ENCODE results near the gene USB1.
A peak's percentile ranks its signal among the peaks of the same experiment; 100 is the strongest.
"Not testable (repeated sequence)": the region's sequence is repeated elsewhere in the genome, so short reads cannot be mapped to it uniquely, and the experiment has no call there.

USB1 gene

GRCh38 chr16:57970970-57971369 lies 30.2 kb upstream of the USB1 start, which contains the start of gene CNGB1:
TSS of gene CNGB1 (minus strand) at chr16:57971128. CDS start at chr16:57967286, 3,842 bp downstream.
- no peak for DNase-seq

- no peak for DNase-seq
These were observed 29.4 kb upstream of the USB1 start for GRCh38 chr16:57971848-57972247.

DNA sequence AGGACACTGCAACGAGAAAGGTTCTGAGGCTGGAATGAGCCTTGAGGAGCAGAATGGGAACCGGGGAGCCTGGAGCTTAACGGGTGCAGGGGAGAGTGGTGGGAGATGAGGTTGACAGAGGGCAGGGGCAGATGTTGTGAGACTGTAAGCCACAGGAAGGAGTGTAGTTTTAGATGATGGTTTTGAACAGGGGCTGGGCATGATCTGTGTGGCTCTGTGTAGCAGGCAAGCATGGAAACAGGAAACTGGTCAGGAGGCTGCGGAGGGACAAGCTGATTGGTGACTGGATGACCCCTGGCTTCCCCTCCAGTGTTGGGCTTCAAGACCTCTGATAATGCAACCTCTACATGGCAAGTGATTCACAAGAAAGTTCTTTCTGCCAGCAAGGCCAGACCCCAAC lies 28.9 kb upstream of the USB1 start:
- DNase-seq = no peak

GRCh38 chr16:57976331-57976796 lies 24.8 kb upstream of the USB1 start:
- DNase-seq = no peak

DNA sequence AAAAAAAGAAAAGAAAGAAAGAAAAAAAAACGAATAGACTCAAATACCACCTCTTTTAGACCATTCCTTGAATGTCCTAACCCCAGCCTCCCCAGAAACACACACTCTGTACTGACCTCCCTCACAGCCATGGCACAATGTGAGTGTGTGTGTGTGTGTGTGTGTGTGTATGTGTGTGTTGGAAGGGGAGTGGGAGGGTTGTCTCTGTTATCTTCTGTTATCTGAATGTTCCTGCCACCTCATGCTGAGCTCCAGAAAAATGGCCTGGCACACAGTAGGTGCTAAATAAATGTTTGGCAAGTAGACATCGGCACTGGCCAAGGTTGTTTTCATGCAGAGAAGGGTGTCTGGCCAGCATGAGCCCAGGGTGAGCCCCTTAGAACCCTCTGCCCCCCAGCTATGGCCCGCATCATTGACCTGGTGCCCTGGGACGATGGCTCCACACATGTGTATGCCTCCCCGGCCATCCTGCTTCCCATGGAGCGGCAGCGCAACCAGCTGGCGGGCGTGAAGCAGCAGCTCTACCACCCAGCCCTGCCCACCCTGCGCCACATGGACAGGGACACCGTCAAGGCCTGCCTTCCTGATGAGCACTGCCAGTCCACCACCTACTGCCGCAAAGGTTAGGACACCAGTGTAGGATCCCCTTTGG lies 23.7 kb upstream of the USB1 start:
- DNase-seq = no peak

GRCh38 chr16:57978070-57978465 lies 23.1 kb upstream of the USB1 start:
- DNase-seq = not testable (repeated sequence)

- DNase-seq = no peak
These were observed 22.1 kb upstream of the USB1 start for GRCh38 chr16:57979006-57979585.

DNA sequence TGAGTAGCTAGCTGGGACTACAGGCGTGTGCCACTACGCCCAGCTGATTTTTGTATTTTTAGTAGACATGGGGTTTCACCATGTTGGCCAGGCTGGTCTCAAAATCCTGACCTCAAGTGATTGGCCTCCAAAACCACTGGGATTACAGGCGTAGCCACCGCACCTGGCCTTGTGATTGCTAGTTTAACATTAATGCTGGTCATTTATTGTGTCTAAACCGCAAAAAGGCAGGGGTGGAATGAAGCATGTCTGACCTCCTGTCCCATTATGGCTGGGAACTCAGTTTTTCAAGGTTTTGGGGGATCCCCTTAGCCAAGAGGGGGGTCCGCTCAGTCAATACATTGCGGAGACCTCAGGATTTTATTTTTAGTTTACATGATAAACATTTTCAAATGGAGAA lies 19.6 kb upstream of the USB1 start:
- DNase-seq = no peak

DNA sequence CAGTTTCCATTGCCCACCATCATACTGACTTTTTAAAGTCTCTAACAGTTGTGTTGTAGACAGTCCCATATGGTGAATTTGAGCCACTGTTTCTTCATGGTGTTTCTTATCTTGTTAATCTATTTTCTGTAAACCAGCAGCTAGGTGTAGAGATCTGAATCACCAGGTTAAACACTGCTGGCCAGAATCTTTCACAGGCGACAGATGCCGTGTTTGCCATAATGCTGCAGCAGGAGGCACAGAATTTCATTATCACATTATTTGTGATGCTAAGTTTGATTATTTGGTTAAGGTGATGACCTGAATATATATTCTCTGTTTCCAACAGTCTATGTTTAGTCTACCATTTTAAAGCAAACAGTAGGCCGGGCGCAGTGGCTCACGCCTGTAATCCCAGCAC lies 18.8 kb upstream of the USB1 start:
- DNase-seq = no peak

DNA sequence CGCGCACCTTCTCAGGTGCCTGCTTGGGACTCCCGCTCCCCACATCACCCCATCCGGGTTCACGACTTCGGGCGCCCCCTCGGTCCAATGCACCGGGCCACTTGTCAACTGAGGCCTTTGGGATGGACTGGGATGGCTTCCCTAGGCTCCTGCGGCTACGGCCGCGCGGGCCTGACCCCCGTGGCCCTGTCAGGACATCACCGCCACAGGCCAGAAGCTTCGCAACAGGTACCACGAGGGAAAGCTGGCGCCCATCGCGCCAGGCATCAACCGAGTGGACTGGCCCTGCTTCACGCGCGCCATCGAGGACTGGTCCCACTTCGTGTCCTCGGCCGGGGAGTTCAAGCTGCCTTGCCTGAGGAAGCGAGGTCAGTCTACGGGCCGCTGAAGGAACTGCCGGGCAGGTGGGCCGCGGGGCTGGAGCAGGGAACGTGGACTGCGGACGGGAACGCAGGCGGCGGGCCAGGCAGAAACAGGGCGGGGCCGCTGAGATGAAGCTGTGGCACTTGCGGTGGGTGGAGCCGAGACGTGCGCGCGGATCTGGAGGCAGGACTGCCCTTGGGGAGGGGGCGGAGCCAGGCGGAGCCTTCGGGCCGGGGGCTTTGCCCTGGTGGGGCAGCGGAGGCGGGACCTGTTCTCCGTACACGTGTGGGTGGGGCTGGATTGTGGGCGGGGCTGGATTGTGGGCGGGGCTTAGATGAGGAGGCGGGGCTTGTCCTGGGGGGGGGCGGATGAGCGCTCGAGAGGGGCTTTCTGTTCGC lies 16.6 kb upstream of the USB1 start:
- DNase-seq = peak; percentile 93

DNA sequence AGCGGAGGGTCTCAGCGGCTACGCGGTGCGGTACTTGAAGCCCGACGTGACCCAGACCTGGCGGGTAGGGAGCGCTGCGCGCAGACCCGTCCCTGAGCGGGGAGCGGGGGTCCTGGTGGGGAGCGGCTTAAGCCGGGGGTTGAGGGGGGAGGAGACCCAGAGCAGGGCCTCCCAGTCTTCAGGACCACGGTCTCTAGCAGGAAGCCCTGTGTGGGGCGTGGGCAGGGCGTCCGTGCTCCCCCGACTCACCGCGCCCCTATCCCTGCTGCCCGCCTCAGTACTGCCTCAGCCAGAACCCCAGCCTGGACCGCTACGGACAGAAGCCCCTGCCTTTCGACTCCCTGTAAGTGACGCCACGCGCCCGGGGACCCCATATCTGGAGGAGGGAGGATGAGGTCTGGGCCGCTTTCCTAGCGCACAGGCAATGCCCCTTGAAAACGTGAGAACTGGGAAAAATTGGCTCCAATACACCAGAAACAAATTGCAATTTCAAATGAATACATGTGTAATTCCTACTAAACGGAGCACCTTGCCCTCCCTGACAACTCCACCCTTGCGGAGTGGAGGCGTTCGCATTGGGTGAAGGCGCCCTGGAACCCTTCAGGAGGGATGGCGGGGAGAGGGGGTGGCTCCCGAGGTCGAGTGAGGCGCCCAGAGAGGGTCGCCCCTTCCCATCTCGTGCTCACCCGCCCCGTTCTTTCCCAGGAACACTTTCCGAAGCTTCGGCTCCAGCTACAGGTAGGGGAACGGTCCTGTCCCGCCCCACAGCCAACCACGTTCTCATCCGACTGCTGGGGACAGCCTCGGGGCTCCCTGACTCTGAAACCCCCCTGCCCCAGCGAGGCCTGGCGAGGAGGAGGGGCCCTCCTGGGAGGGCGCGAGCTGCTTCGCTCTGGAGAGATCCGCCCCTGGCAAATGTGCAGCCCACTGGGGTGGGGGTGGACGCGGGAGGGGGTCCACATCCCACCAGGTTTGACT lies 15.7 kb upstream of the USB1 start:
- no peak for DNase-seq

DNA sequence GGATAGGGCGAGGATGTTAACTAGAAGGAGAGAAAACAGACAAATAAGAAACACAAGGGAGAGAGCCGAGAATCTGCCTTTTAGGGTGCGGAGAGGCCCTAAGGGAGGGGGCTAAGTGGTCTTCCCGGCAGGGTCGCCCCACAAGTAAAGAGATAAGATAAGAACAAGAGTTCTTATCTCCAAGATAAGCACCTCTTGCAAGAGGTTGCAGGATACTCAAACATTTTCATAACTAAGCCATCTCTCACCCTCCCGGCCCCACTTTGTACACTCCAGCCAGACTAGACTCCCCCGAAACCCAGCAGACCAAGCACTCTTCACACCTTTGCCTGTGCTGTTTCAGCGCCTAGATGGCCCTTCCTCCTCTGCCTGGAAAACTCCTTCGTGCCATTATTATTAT lies 15.0 kb upstream of the USB1 start:
- no peak for DNase-seq

- no peak for DNase-seq
These were observed 13.6 kb upstream of the USB1 start for GRCh38 chr16:57987441-57988177.

DNA sequence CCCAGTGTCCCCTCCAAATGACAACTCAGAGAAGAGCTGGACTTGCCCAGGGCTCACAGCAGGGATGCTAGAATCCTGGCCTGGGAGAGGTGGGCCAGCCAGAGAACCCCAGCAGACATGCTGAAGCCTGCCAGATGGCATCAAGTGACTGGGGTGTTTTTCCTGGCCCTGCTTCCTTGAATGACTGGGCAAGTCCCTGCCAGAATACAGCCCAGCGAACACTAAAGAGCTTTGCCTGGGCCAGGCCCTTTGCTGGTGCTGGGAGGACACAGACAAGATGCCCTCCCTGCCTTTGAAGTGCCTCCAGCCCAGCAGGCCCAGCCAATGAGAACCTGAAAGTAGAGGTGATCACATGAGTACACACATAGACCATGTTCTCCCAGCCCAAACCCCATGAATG lies 12.3 kb upstream of the USB1 start:
- DNase-seq = no peak

DNA sequence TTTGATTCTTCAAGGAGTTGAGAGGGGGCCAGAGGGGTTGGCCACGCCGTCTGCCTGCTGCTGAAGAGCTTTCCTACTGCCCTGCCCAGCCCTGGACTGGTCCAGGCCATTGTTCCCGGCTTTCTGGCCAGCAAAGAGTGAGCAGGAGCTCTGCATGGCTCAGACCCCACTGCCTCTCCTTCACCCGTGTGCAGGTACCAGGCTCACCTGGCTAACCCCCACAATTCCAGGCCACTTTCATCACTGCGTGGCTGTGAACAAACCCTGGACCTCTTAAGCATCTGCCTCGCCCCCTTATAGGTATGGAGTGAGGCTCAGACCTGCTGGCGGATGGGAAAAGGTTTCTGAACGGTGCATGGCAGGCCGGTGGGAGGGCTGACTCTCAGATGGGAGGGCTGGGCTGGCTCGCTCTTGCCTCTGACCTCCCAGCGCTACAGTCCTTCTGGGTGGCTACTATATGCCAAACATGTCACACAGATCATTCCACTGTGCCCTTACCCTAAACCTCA lies 9.6 kb upstream of the USB1 start:
- no peak for DNase-seq

DNA sequence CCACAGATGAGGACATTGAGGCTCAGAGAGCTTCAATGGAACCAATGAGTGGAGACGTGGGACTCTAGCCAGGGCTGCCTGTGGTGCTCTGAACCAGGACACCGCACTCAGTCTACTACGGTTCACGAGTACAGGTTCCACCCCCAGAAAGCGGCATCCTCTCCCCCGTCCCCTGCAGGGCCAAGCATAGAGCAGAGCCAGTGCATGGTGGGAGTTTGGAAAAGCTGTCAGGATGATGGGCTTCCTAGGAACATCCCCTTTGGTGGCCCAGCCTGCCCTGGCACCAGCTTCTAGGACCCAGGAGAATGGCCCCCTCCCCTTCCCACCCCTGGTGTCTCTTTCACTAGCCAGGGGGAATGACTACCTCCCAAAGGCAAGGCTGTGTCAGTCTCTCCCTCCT lies 9.1 kb upstream of the USB1 start:
- no peak for DNase-seq

DNA sequence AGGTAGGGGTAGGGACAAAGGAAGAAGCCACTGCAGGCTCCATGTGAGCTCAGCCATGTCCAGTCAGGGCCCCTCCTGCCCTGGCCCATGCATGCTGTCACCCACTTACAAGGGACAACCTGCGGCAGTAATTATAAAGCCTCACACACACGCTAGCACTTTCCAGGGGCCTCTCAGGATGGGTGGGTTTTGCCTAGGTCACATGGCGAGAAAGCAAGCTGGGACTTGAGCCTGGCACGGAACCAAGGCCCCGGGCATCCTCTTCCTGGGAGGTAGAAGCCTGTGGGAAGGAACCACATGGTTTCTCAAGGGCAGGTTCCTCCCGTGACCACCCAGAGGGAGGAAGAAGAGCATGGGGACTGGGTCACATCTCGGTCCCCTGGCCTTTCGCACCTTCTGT lies 7.8 kb upstream of the USB1 start:
- no peak for DNase-seq

GRCh38 chr16:57993897-57994296 lies 7.3 kb upstream of the USB1 start:
- DNase-seq = no peak

GRCh38 chr16:57994361-57994760 lies 6.8 kb upstream of the USB1 start:
- DNase-seq = no peak

DNA sequence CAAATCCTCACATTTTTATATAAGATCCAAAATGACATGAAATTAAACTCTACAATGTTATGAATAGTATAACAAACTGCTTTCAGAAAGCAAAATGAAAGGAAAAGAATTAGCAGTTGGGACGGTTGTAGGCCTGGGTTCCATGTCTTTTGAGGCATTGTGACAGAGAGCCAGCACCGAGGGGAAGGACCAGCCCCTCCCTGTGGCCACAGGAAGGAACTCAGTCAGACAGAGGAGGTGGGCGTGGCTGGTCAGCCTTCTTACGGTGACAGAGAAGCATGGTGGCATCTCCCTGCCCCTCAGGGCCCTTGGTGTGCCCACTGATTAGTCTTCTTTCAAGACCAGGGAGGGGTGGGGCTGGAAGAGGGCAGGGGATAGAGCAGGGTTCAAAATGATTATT lies 6.4 kb upstream of the USB1 start:
- peak; percentile 26 for DNase-seq

GRCh38 chr16:57995721-57996405 lies 5.3 kb upstream of the USB1 start:
- no peak for DNase-seq
